ENCODE results near the gene FGF18.

DNA sequence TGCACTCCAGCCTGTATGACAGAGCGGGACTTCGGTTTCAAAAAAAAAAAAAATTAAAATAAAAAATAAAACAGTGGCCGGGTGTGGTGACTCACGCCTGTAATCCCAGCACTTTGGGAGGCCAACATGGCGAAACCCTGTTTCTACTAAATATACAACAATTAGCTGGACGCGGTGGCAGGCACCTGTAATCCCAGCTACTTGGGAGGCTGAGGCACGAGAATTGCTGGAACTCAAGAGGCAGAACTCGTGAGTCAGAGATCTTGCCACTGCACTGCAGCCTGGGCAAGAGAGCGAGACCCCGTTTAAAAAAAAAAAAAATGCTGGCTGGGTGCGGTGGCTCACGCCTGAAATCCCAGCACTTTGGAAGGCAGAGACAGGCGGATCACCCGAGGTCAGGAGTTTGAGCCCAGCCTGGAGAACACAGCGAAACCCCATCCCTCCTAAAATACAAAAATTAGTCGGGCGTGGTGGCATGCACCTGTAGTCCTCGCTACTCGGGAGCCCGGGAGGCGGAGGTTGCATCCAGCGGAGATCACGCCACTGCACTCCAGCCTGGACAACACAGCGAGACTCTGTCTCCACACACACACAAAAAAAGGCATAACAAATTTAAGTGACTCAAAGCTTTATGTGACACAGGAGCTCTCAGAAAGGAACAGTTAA is 33.3 kb upstream of the FGF18 start:
- no peak for TF ChIP-seq CTCF (IDR thresholded peaks at IDR 0.05)
- no peak for TF ChIP-seq EZH2 (IDR thresholded peaks at IDR 0.05)
- no peak for TF ChIP-seq EZH2phosphoT487 (IDR thresholded peaks at IDR 0.05)

Data from neural progenitor cell (in vitro differentiated cells).